Panc1 (cell line): Measurements from ENCODE around the gene TCEA3.

Experiments used
- POLR2AphosphoS5 ChIP-seq: IDR thresholded peaks from 2 replicates; pipeline ENCODE4 v1.6.1; 2012; ENCODE audit warnings: mild to moderate bottlenecking, low read depth, low read length, moderate library complexity
- TCF7L2 ChIP-seq: IDR thresholded peaks from 2 replicates; pipeline ENCODE4 v1.6.1; 2011; ENCODE audit warnings: mild to moderate bottlenecking, low read depth, low read length, inconsistent platforms
- TF ChIP-seq, protein P1 (sequence below): fragments of 450-650 bp; IDR thresholded peaks from 2 replicates; pipeline ENCODE4 v1.5.1; 2017; ENCODE audit warnings: mild to moderate bottlenecking
- TF ChIP-seq, protein P2 (sequence below), 2 experiments: IDR thresholded peaks; 2 replicates each; pipeline ENCODE4 v1.6.1; 2011 to 2012; ENCODE audit warnings: low read depth in 2 of 2, control low read depth in 1 of 2, low read length in 1 of 2, mild to moderate bottlenecking in 1 of 2, moderate library complexity in 1 of 2; ENCODE audit not compliant: insufficient read depth in 1 of 2

DNA sequence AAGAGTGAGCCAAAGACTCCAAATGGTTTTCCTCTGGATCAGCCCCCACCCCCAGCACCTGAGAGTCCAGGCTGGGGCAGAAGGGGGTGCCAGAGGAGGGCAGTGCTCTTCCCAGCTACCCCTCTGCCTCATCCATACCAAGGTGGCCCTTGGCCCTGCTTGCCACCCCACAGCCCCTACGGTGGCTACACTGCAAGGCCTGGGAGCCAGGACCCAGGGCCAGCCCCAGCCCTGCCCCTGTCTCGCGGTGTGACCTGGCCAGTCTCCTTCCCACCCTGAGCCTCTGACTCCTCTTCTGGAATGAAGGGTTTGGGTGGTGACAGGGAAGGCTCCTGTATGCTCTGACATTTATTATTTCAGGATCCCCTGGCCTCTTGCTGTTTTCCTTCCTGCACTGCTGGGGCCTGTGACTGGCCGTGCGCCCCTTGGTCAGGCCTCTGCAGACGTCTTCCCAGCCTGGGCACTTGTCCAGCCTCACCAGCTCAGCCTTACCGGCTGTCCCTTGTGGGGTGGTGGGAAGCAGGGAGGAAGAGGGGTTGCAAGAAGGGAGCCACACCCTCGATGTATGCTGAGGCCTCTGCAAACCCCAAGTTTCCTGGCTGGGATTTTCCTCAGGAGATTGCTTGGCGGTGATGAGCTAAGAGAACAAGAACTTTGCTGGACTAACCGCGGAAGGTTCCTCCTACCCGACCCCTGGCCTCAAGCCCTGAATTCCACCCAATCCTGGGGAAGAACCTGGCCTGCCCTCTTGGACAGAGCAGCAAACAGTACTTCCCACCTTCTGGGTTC is 45.9 kb upstream of the TCEA3 start:
- TF ChIP-seq, protein P1, sequence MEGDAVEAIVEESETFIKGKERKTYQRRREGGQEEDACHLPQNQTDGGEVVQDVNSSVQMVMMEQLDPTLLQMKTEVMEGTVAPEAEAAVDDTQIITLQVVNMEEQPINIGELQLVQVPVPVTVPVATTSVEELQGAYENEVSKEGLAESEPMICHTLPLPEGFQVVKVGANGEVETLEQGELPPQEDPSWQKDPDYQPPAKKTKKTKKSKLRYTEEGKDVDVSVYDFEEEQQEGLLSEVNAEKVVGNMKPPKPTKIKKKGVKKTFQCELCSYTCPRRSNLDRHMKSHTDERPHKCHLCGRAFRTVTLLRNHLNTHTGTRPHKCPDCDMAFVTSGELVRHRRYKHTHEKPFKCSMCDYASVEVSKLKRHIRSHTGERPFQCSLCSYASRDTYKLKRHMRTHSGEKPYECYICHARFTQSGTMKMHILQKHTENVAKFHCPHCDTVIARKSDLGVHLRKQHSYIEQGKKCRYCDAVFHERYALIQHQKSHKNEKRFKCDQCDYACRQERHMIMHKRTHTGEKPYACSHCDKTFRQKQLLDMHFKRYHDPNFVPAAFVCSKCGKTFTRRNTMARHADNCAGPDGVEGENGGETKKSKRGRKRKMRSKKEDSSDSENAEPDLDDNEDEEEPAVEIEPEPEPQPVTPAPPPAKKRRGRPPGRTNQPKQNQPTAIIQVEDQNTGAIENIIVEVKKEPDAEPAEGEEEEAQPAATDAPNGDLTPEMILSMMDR: no peak
- TF ChIP-seq, protein P2, sequence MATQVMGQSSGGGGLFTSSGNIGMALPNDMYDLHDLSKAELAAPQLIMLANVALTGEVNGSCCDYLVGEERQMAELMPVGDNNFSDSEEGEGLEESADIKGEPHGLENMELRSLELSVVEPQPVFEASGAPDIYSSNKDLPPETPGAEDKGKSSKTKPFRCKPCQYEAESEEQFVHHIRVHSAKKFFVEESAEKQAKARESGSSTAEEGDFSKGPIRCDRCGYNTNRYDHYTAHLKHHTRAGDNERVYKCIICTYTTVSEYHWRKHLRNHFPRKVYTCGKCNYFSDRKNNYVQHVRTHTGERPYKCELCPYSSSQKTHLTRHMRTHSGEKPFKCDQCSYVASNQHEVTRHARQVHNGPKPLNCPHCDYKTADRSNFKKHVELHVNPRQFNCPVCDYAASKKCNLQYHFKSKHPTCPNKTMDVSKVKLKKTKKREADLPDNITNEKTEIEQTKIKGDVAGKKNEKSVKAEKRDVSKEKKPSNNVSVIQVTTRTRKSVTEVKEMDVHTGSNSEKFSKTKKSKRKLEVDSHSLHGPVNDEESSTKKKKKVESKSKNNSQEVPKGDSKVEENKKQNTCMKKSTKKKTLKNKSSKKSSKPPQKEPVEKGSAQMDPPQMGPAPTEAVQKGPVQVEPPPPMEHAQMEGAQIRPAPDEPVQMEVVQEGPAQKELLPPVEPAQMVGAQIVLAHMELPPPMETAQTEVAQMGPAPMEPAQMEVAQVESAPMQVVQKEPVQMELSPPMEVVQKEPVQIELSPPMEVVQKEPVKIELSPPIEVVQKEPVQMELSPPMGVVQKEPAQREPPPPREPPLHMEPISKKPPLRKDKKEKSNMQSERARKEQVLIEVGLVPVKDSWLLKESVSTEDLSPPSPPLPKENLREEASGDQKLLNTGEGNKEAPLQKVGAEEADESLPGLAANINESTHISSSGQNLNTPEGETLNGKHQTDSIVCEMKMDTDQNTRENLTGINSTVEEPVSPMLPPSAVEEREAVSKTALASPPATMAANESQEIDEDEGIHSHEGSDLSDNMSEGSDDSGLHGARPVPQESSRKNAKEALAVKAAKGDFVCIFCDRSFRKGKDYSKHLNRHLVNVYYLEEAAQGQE (IDR thresholded peaks at IDR 0.05; ENCODE audit: insufficient read depth in 1 of 2, low read depth in 2 of 2, low read length in 1 of 2): no peak
- no peak for TF ChIP-seq POLR2AphosphoS5
- TF ChIP-seq TCF7L2: no peak
